Progenitor cell of endocrine pancreas (in vitro differentiated cells): ENCODE results near the gene SERPINB6. TPM values are rescaled to one million over a fixed set of nuclear protein-coding genes. Genes with fewer than 3 reads are reported as not detected.
"Not testable (repeated sequence)": the region's sequence is repeated elsewhere in the genome, so short reads cannot be mapped to it uniquely, and the experiment has no call there.

ENCODE experiments used
- DNase-seq: peaks from one replicate; pipeline ENCODE4 v3.0.0; 2021; ENCODE audit warnings: low spot score; ENCODE audit not compliant: unreplicated experiment
- H3K27ac Mint-ChIP-seq: 2 replicates; pipeline ENCODE4 v1.8.0; 2021; ENCODE audit warnings: mild to moderate bottlenecking, moderate library complexity, mixed read lengths
- H3K27me3 Mint-ChIP-seq: 2 replicates; pipeline ENCODE4 v1.8.0; 2021; ENCODE audit warnings: mixed read lengths
- H3K36me3 Mint-ChIP-seq: 2 replicates; pipeline ENCODE4 v1.8.0; 2022; ENCODE audit warnings: mixed read lengths; ENCODE audit not compliant: insufficient read depth
- H3K4me1 Mint-ChIP-seq: 2 replicates; pipeline ENCODE4 v1.8.0; 2021; ENCODE audit warnings: low read depth, mixed read lengths
- H3K4me3 Mint-ChIP-seq: 2 replicates; pipeline ENCODE4 v1.8.0; 2021; ENCODE audit warnings: low read depth, mild to moderate bottlenecking, moderate library complexity, mixed read lengths
- H3K9me3 Mint-ChIP-seq: 2 replicates; pipeline ENCODE4 v1.8.0; 2021; ENCODE audit warnings: low read depth, mixed read lengths
- CTCF ChIP-seq: fragments of 200-600 bp; sonication (generic); IDR thresholded peaks from one replicate; pipeline ENCODE4 v1.5.0; 2021; ENCODE audit warnings: antibody characterized with exemption, mild to moderate bottlenecking; ENCODE audit not compliant: unreplicated experiment
- total RNA-seq: library from RNA; stranded (reverse); gene quantifications from 2 replicates; pipeline ENCODE4 v1.2.1, GENCODE V29; 2021

Gene SERPINB6
- total RNA-seq, 1 donor from 2014 or later, result 226 TPM

DNA sequence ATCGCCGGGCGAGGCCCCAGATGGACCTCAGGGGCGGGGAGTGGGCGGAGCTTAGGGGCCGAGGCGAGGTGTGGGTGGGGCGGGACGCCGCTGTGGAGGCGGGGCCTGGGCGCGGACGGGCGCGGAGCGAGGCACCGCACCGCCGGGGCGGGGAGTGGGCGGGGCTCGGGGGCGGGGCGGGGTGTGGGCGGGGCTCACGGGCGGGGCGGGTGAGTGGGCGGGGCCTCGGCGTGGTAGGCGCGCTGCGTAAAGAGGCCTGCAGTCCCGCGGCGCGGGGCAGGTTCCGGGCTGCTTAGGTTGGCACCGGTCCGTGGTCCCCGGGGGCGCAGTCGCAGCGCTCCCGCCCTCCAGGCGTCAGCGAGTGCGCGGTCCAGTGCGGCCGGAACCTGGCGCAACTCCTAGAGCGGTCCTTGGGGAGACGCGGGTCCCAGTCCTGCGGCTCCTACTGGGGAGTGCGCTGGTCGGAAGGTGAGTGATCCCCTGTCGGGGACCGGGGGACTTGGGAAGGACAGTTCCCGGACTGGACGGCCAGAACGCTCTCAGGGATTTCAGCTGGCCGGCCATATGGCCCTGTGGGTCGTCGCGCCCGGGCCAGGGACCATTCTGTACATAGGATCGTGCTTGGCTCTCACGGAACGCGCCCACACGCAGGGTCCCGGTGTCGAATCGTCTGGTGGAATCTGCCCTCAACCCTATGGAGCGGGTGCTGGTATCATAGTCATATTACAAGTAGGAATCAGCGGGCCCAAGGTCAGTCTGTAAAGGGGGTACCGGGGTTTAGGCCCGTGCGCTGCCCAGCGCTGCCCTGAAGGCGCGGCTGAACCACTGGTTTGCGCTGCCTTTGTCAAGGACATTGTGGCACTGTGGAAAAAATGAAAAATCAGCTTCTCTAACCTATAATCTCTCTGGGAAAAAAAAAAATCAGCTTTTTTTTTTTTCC, 28.5 kb upstream of the SERPINB6 start, which contains the start of gene NQO2:
Gene NQO2 (plus strand): TSS at position 277 of the 940 bp plus-strand sequence. CDS start 6,659 bp downstream, outside the sequence.
- Mint-ChIP-seq H3K27ac (peak within 1 kb of the TSS; percentile 91), H3K4me3 (peak within 1 kb of the TSS; percentile 83)
- DNase-seq, result peak; percentile 93

DNA sequence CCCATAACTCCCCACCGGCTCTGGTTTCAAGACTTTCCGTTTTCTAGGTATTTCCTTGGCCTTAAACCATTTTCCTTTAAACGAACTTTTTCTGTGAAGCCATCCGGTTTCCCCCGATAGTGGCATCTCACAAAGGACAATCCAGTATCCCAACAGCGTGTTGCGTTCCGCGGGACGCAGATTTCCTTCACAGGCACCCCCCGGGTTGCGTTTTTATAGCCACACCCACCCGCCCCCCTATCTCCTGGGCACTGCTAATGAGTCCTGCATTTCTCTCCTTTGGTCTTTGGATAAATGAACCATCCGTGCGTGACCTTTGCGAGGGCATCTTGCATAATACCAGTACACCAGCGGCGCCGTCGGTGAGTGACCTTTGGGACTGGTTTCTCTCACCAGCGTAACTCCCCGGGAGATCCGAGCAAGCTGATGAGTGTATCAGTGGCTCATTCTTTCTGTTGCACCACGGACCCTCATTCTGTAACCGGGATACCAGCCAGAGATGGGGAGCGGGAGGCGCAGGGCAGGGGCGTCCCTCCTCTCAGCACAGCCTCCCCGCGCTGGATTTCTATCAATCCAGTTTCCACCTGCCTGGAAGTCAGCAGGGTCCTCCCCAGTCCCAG, 27.7 kb upstream of the SERPINB6 start:
- Mint-ChIP-seq H3K4me1 (peaks cover 9% of the 10 kb centered on the region), H3K36me3 (peaks cover 2% of the 10 kb centered on the region), H3K27me3 (no peaks in the 10 kb centered on the region), H3K27ac (peak overlapping the region; percentile 91), H3K4me3 (peak overlapping the region; percentile 83), H3K9me3 (no peaks in the 10 kb centered on the region)
- no peak for DNase-seq
- TF ChIP-seq CTCF, result no peak

More for the DNA sequence above, 28.5 kb upstream of the SERPINB6 start, which contains the start of gene NQO2:
- Mint-ChIP-seq H3K27me3 (no peaks in the 10 kb centered on the region), H3K9me3 (no peaks in the 10 kb centered on the region), H3K4me1 (peaks cover 6% of the 10 kb centered on the region), H3K36me3 (peaks cover 6% of the 10 kb centered on the region)
- no peak for TF ChIP-seq CTCF

DNA sequence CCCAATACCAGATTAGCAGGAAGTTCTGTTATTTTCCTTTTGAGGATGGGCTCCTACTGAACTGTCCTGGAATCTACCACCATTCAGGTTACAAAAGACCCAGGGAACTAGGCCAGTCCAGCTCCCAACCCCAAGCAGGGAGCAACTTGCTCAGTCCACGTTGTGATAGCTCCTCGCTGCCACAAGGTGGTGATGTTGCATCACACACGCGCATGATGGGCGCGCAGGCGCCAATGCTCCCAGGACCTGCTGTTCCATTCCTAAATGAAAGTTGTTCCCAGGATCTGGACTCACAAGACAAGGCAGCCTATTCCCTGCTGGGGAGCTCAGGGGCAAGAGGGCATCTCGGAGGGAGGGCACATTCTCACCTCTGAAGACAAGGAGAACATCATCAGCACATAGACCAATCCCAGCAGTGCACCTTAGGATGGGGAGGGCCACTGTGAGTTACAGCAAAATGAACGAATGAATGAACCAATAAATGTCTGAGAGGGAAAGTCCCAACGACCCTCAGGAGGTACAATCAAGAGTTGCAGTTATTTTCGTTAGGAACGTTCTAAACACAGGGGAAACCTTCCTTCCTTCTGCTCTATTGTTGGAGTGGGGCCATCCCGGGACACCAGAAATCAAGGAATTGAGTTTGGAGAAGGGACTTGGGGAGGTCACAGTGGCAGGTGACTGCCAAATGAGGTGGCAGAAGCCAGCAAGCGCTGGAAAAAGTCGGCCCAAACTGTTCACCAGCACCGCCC, 27.1 kb upstream of the SERPINB6 start:
- not testable (repeated sequence) for DNase-seq, H3K27me3 Mint-ChIP-seq, H3K36me3 Mint-ChIP-seq, H3K9me3 Mint-ChIP-seq
- Mint-ChIP-seq H3K4me3 (peak overlapping the region; percentile 83), H3K4me1 (peaks cover 13% of the 10 kb centered on the region), H3K27ac (peak overlapping the region; percentile 84)
- peak; percentile 56 for TF ChIP-seq CTCF

DNA sequence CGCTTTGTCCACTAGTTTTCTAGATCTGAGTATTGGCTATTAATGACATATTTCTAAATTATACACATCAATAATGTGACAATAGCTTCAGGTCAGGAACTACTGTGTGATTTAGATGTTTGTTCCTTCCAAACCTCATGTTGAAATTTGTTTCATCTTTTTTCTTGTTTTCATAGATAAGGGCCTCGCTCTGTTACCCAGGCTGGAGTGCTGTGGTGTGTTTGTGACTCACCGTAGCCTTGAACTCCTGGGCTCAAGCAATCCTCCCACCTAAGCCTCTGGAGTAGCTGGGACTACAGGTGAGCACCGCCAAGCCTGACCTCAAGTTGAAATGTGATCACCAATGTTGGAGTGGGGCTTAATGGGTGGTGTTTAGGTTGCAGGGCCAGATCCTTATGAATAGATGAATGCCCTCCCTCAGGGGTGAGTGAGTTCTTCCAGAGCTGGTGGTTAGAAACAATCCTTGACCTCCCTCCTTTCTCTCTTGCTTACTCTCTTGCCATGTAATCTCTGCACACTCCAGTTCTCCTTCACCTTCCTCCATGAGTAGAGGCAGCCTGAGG, 22.5 kb upstream of the SERPINB6 start:
- H3K27ac Mint-ChIP-seq, result peak overlapping the region; percentile 29
- H3K27me3 Mint-ChIP-seq, result no peaks in the 10 kb centered on the region
- H3K4me3 Mint-ChIP-seq, result no peak overlapping the region
- no peak for TF ChIP-seq CTCF
- peaks cover 2% of the 10 kb centered on the region for H3K36me3 Mint-ChIP-seq
- no peak for DNase-seq
- H3K4me1 Mint-ChIP-seq, result peaks cover 29% of the 10 kb centered on the region
- H3K9me3 Mint-ChIP-seq, result no peaks in the 10 kb centered on the region
